Neutrophil (primary cell): Measurements from ENCODE around the gene SSUH2.

Experiments
- H3K27ac ChIP-seq: fragments of 200-600 bp; sonication (generic); 2 replicates; pipeline ENCODE4 v1.5.1; 2016; ENCODE audit warnings: mild to moderate bottlenecking, moderate library complexity
- H3K27me3 ChIP-seq: fragments of 200-600 bp; sonication (generic); 2 replicates; pipeline ENCODE4 v1.6.0; 2016; ENCODE audit warnings: mild to moderate bottlenecking
- H3K36me3 ChIP-seq: fragments of 200-600 bp; sonication (generic); 2 replicates; pipeline ENCODE4 v1.5.1; 2017
- H3K4me1 ChIP-seq, 2 experiments: fragments of 200-600 bp in 1 of 2; sonication (generic) in 1 of 2; 1 replicate in 1 of 2; 2 replicates in 1 of 2; pipeline versions ENCODE4 v1.5.1 to v1.6.1; 2013 to 2016; ENCODE audit warnings: low read depth in 1 of 2, low read length in 1 of 2, mild to moderate bottlenecking in 1 of 2, moderate library complexity in 1 of 2; ENCODE audit not compliant: control insufficient read depth in 1 of 2, insufficient read depth in 1 of 2
- H3K4me3 ChIP-seq, 2 experiments: fragments of 200-600 bp in 1 of 2; sonication (generic) in 1 of 2; 1 replicate in 1 of 2; 2 replicates in 1 of 2; pipeline ENCODE4 v1.5.1; 2013 to 2016; ENCODE audit warnings: low read depth in 1 of 2, low read length in 1 of 2, mild to moderate bottlenecking in 1 of 2, moderate library complexity in 1 of 2
- H3K9me3 ChIP-seq: fragments of 200-600 bp; sonication (generic); 2 replicates; pipeline ENCODE4 v1.5.1; 2016
- TF ChIP-seq, protein P1 (sequence below): fragments of 200-600 bp; sonication (generic); IDR thresholded peaks from 2 replicates; pipeline ENCODE4 v1.5.1; 2016; ENCODE audit warnings: antibody characterized with exemption

SSUH2 gene

GRCh38 chr3:8667463-8668091, 23.0 kb upstream of the SSUH2 start:
- H3K4me1 ChIP-seq, result no peaks in the 10 kb centered on the region
- no peaks in the 10 kb centered on the region for H3K9me3 ChIP-seq
- H3K36me3 ChIP-seq, result no peaks in the 10 kb centered on the region
- H3K27ac ChIP-seq, result no peak overlapping the region
- TF ChIP-seq, protein P1, sequence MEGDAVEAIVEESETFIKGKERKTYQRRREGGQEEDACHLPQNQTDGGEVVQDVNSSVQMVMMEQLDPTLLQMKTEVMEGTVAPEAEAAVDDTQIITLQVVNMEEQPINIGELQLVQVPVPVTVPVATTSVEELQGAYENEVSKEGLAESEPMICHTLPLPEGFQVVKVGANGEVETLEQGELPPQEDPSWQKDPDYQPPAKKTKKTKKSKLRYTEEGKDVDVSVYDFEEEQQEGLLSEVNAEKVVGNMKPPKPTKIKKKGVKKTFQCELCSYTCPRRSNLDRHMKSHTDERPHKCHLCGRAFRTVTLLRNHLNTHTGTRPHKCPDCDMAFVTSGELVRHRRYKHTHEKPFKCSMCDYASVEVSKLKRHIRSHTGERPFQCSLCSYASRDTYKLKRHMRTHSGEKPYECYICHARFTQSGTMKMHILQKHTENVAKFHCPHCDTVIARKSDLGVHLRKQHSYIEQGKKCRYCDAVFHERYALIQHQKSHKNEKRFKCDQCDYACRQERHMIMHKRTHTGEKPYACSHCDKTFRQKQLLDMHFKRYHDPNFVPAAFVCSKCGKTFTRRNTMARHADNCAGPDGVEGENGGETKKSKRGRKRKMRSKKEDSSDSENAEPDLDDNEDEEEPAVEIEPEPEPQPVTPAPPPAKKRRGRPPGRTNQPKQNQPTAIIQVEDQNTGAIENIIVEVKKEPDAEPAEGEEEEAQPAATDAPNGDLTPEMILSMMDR, result no peak
- H3K4me3 ChIP-seq, result no peak overlapping the region
- H3K27me3 ChIP-seq, result no peaks in the 10 kb centered on the region

DNA sequence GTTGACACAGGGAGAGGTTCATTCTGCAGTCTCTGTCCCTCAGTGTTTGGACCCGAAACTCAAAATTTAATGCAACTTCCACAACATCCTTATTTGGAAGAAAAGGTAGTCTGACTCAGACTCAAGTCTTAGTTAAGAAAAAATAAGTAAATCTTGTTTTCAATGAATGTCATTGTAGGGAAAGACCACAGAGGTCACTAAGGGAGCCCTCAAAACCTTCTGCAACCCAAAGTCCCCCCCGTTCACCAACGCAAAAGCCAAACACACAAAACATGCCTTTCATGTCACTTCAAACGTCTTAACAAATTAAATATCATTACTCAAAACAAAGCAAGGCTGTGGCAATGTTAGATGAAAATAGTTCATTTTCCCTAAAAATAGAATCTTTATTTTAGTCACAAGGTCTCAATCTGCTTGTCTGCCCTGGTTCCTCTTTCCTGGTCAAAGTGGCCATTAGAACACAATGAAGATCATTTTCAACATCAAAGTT, 20.9 kb upstream of the SSUH2 start:
- H3K36me3 ChIP-seq, result no peaks in the 10 kb centered on the region
- H3K4me1 ChIP-seq, result no peaks in the 10 kb centered on the region
- H3K9me3 ChIP-seq, result no peaks in the 10 kb centered on the region
- no peak overlapping the region for H3K27ac ChIP-seq
- no peak overlapping the region for H3K4me3 ChIP-seq
- no peaks in the 10 kb centered on the region for H3K27me3 ChIP-seq
- TF ChIP-seq, protein P1, result no peak

DNA sequence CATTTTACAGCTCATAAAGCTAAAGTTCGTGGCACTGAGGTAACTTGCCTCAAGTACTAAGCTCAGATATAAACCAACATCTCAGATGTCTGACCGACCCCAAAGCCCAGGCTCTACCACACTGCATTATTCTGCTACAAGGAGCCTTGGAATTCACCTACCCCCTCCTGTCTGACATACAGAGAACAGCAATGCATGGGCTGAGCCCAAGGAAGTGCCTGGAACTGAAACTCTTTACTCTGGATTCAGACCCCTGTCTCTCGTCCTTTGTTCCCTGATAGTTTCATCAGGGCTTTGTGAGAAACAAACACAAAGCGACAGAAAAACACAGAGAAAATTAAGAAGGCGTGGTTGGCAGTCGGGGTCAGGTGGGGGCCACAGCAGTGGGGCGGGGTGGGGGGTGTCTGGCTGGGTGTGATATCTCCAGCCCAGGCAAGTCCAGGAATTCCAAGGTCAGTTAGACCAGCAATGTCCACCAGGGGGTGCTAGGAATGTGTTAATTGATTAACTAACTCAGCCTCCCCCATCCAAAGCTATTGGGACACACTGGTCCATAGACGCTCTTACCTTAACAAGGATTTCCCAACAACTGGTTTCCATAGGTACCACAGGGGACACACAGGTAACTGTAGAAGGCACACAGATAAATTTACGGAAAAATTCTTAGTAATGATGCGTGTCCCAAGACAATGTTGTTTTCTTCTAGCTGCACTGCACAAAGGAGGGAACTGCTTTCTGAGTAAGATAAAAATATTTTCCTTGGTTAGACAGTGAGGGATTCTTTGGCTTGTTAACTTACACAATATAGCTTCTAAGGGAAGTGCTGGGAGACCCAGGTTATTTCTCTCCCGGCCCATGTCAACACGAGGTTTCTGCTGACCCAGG, 18.8 kb upstream of the SSUH2 start:
- no peaks in the 10 kb centered on the region for H3K9me3 ChIP-seq
- peaks cover 12% of the 10 kb centered on the region for H3K27me3 ChIP-seq
- H3K4me1 ChIP-seq, result no peaks in the 10 kb centered on the region
- no peak overlapping the region for H3K4me3 ChIP-seq
- H3K36me3 ChIP-seq, result no peaks in the 10 kb centered on the region
- no peak overlapping the region for H3K27ac ChIP-seq
- TF ChIP-seq, protein P1, result no peak

DNA sequence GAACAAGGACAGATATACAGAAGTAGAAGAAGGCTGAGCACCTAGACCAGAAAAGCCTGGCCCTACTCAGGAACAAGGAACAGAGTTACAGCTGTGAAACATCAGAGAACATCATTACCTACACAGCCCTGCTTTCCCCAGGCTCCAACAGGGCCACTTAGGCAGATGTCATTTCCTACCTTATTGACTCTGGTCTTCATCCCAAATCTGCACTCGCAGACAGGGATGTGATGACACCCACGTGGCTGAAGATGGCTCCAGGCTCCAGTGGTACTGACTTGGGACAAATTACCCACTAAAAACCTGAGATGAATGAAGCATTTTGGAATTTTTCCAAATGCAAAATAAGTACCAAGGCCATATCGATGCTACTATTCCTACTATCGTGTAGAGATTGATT, 18.0 kb upstream of the SSUH2 start:
- TF ChIP-seq, protein P1, result no peak
- Histone ChIP-seq H3K27ac (no peak overlapping the region), H3K36me3 (no peaks in the 10 kb centered on the region), H3K27me3 (peaks cover 20% of the 10 kb centered on the region), H3K4me1 (no peaks in the 10 kb centered on the region), H3K4me3 (no peak overlapping the region), H3K9me3 (no peaks in the 10 kb centered on the region)

- Histone ChIP-seq H3K9me3 (no peaks in the 10 kb centered on the region), H3K27ac (no peak overlapping the region), H3K4me3 (no peak overlapping the region), H3K36me3 (no peaks in the 10 kb centered on the region), H3K27me3 (peaks cover 26% of the 10 kb centered on the region), H3K4me1 (no peaks in the 10 kb centered on the region)
- TF ChIP-seq, protein P1, result no peak
Measured at GRCh38 chr3:8660175-8661118, 15.8 kb upstream of the SSUH2 start.
